GM23248 (cell line): ENCODE data around the gene TMEM108. TPM values are rescaled to one million over a fixed set of nuclear protein-coding genes. Genes with fewer than 3 reads are reported as not detected.

Source experiments
- DNase-seq: peaks from one replicate; pipeline ENCODE4 v3.0.0-alpha.2; 2015
- H2AFZ ChIP-seq: fragments of 200-600 bp; sonication (generic); 2 replicates; pipeline ENCODE4 v1.6.1; 2016; ENCODE audit warnings: antibody characterized with exemption
- H3F3A ChIP-seq: fragments of 200-600 bp; sonication (generic); 2 replicates; pipeline ENCODE4 v1.6.1; 2016; ENCODE audit warnings: mild to moderate bottlenecking, antibody characterized with exemption, mixed run types; ENCODE audit not compliant: insufficient read depth
- H3K27ac ChIP-seq: fragments of 200-600 bp; sonication (generic); 2 replicates; pipeline ENCODE4 v1.5.1; 2016; ENCODE audit warnings: mild to moderate bottlenecking
- H3K27me3 ChIP-seq: fragments of 200-600 bp; sonication (generic); replicated peaks from 2 replicates; pipeline ENCODE4 v1.6.1; 2016; ENCODE audit warnings: mild to moderate bottlenecking; ENCODE audit not compliant: insufficient read depth
- H3K36me3 ChIP-seq: fragments of 200-600 bp; sonication (generic); 2 replicates; pipeline ENCODE4 v1.6.1; 2016; ENCODE audit warnings: low read depth, mild to moderate bottlenecking
- H3K4me1 ChIP-seq: fragments of 200-600 bp; sonication (generic); 2 replicates; pipeline ENCODE4 v1.6.1; 2016; ENCODE audit warnings: mild to moderate bottlenecking; ENCODE audit not compliant: insufficient read depth
- H3K4me2 ChIP-seq: fragments of 200-600 bp; sonication (generic); one replicate; pipeline ENCODE4 v1.6.1; 2016; ENCODE audit warnings: mild to moderate bottlenecking; ENCODE audit not compliant: unreplicated experiment
- H3K4me3 ChIP-seq: fragments of 200-600 bp; sonication (generic); 2 replicates; pipeline ENCODE4 v1.5.1; 2016; ENCODE audit warnings: mild to moderate bottlenecking
- H3K79me2 ChIP-seq: fragments of 200-600 bp; sonication (generic); 2 replicates; pipeline ENCODE4 v1.6.1; 2016; ENCODE audit warnings: mild to moderate bottlenecking; ENCODE audit not compliant: insufficient read depth
- H3K9ac ChIP-seq: fragments of 200-600 bp; sonication (generic); 2 replicates; pipeline ENCODE4 v1.6.1; 2016; ENCODE audit warnings: mild to moderate bottlenecking
- H3K9me2 ChIP-seq: fragments of 200-600 bp; sonication (generic); 2 replicates; pipeline ENCODE4 v1.6.1; 2016; ENCODE audit warnings: mixed run types, mild to moderate bottlenecking, moderate library complexity; ENCODE audit not compliant: insufficient read depth
- H3K9me3 ChIP-seq: fragments of 200-600 bp; sonication (generic); one replicate; pipeline ENCODE4 v1.6.1; 2017; ENCODE audit warnings: low read depth
- H4K20me1 ChIP-seq: fragments of 200-600 bp; sonication (generic); 2 replicates; pipeline ENCODE4 v1.6.0; 2016; ENCODE audit not compliant: insufficient read depth
- EZH2 ChIP-seq: fragments of 200-600 bp; sonication (generic); IDR thresholded peaks from 2 replicates; pipeline ENCODE4 v1.6.1; 2018; ENCODE audit warnings: antibody characterized with exemption, mild to moderate bottlenecking; ENCODE audit not compliant: insufficient read depth, poor library complexity, severe bottlenecking
- EZH2phosphoT487 ChIP-seq: fragments of 200-600 bp; sonication (generic); IDR thresholded peaks from 2 replicates; pipeline ENCODE4 v1.6.1; 2018; ENCODE audit warnings: antibody characterized with exemption, moderate library complexity, mild to moderate bottlenecking, low read depth; ENCODE audit not compliant: insufficient read depth
- WGBS, 2 experiments: methylation state at CpG; one replicate each; pipeline ENCODE4 v1.1.6; 2015 to 2017; ENCODE audit warnings: low lambda C conversion rate in 2 of 2, low coverage in 1 of 2; ENCODE audit errors: missing lambda C conversion rate in 2 of 2; 5-methylcytosine and 5-hydroxymethylcytosine counted together
- in situ Hi-C: fragments of 300-500 bp; cut with MboI; formaldehyde crosslinking; loops from 2 replicates; pipeline ENCODE4 v1.15.0; 2020
- polyA plus RNA-seq: library from polyadenylated mRNA; unstranded; fragments of >200 nt; fragmentation: Nextera tagmentation; extraction: Ambion mirVana; gene quantifications from 2 replicates; pipeline ENCODE4 v1.2.1, GENCODE V29; 2016
- total RNA-seq: library from RNA; depleted of rRNA; stranded (reverse); fragments of >200 nt; shearing (Covaris generic); gene quantifications from 2 replicates; pipeline ENCODE4 v1.2.3, GENCODE V29; 2014

Gene TMEM108
- total and polyA plus RNA-seq, 2 experiments from 2014 or later: not detected

- Histone ChIP-seq H4K20me1 (no peaks in the 10 kb centered on the region), H3K27ac (no peak overlapping the region), H3K27me3 (no peaks in the 10 kb centered on the region; the same call in 1 of the 2 replicates), H3K9ac (no peak overlapping the region), H3F3A (no peaks in the 10 kb centered on the region), H3K36me3 (no peaks in the 10 kb centered on the region), H3K4me3 (no peak overlapping the region), H2AFZ (no peak overlapping the region), H3K4me1 (no peaks in the 10 kb centered on the region), H3K9me2 (no peaks in the 10 kb centered on the region), H3K79me2 (no peaks in the 10 kb centered on the region), H3K9me3 (no peaks in the 10 kb centered on the region), H3K4me2 (no peak overlapping the region)
- no peak for DNase-seq
- in situ Hi-C loops: no loop called here
- 31 to 46% methylated on average over 2 of the region's 2 CpGs for WGBS, 2 experiments
- TF ChIP-seq EZH2phosphoT487: no peak
- TF ChIP-seq EZH2: no peak
These were observed 363.4 kb downstream of the TMEM108 start for GRCh38 chr3:133401374-133402135.

GRCh38 chr3:133404920-133405319 is 366.7 kb downstream of the TMEM108 start:
- no peak overlapping the region for H3K4me3 ChIP-seq
- H3K36me3 ChIP-seq: no peaks in the 10 kb centered on the region
- H2AFZ ChIP-seq: no peak overlapping the region
- H3F3A ChIP-seq: 0 out of 2 replicates have a peak, but pooled peaks cover 7% of the 10 kb centered on the region
- H3K9me2 ChIP-seq: no peaks in the 10 kb centered on the region
- H3K79me2 ChIP-seq: no peaks in the 10 kb centered on the region
- no peak overlapping the region for H3K9ac ChIP-seq
- no peak overlapping the region for H3K4me2 ChIP-seq
- H4K20me1 ChIP-seq: no peaks in the 10 kb centered on the region
- no peaks in the 10 kb centered on the region for H3K9me3 ChIP-seq
- no peaks in the 10 kb centered on the region for H3K27me3 ChIP-seq
- in situ Hi-C loops: no loop called here
- no peak overlapping the region for H3K27ac ChIP-seq
- peaks cover 14% of the 10 kb centered on the region for H3K4me1 ChIP-seq
- no peak for TF ChIP-seq EZH2
- TF ChIP-seq EZH2phosphoT487: no peak
- DNase-seq: no peak
- WGBS, 2 experiments: 50 to 56% methylated on average over 3 of the region's 3 CpGs

- WGBS, 2 experiments: 85 to 92% methylated on average over 2 of the region's 2 CpGs
- H3K4me2 ChIP-seq: peak overlapping the region; percentile 19
- H3K79me2 ChIP-seq: no peaks in the 10 kb centered on the region
- H2AFZ ChIP-seq: no peak overlapping the region
- peaks cover 20% of the 10 kb centered on the region for H3K4me1 ChIP-seq
- DNase-seq: peak; percentile 18
- no peak overlapping the region for H3K27ac ChIP-seq
- no peaks in the 10 kb centered on the region for H3K27me3 ChIP-seq
- no peak overlapping the region for H3K9ac ChIP-seq
- H3K9me2 ChIP-seq: no peaks in the 10 kb centered on the region
- no peaks in the 10 kb centered on the region for H4K20me1 ChIP-seq
- H3K9me3 ChIP-seq: no peaks in the 10 kb centered on the region
- no peak overlapping the region for H3K4me3 ChIP-seq
- no peaks in the 10 kb centered on the region for H3K36me3 ChIP-seq
- in situ Hi-C loops: no loop called here
- peaks cover 12% of the 10 kb centered on the region; the same call in 1 of the 2 replicates for H3F3A ChIP-seq
- TF ChIP-seq EZH2 (no peak), EZH2phosphoT487 (no peak)
These were observed 370.2 kb downstream of the TMEM108 start for GRCh38 chr3:133408366-133408765.

GRCh38 chr3:133408961-133409360 is 370.8 kb downstream of the TMEM108 start:
- 16 to 28% methylated on average over 2 of the region's 2 CpGs for WGBS, 2 experiments
- Histone ChIP-seq H3K79me2 (no peaks in the 10 kb centered on the region), H4K20me1 (no peaks in the 10 kb centered on the region), H3K27ac (no peak overlapping the region), H2AFZ (no peak overlapping the region), H3K9ac (no peak overlapping the region), H3K4me1 (peaks cover 24% of the 10 kb centered on the region), H3K4me3 (no peak overlapping the region), H3K27me3 (no peaks in the 10 kb centered on the region), H3K36me3 (no peaks in the 10 kb centered on the region), H3K4me2 (peak overlapping the region; percentile 19), H3K9me3 (no peaks in the 10 kb centered on the region), H3K9me2 (no peaks in the 10 kb centered on the region), H3F3A (peaks cover 17% of the 10 kb centered on the region; the same call in 1 of the 2 replicates)
- no peak for TF ChIP-seq EZH2
- no peak for TF ChIP-seq EZH2phosphoT487
- DNase-seq: peak; percentile 65
- in situ Hi-C loops: no loop called here
